D721Med (cell line): ENCODE results near the gene CCDC116.
"Not testable (repeated sequence)": the region's sequence is repeated elsewhere in the genome, so short reads cannot be mapped to it uniquely, and the experiment has no call there.

Experiments used
- DNase-seq: peaks from one replicate; pipeline ENCODE4 v3.0.0; 2011; ENCODE audit warnings: low spot score; ENCODE audit not compliant: insufficient read length
- FAIRE-seq: peaks from 2 replicates; lab custom pipeline; 2011; peaks lifted over from hg19 to GRCh38; lab: Jason Lieb, UNC
- TF ChIP-seq, protein P1 (sequence below): IDR thresholded peaks from 2 replicates; pipeline ENCODE4 v1.5.1; 2012; ENCODE audit warnings: mild to moderate bottlenecking, control low read depth; ENCODE audit not compliant: insufficient read depth; ENCODE audit errors: missing control alignments

Gene CCDC116

DNA sequence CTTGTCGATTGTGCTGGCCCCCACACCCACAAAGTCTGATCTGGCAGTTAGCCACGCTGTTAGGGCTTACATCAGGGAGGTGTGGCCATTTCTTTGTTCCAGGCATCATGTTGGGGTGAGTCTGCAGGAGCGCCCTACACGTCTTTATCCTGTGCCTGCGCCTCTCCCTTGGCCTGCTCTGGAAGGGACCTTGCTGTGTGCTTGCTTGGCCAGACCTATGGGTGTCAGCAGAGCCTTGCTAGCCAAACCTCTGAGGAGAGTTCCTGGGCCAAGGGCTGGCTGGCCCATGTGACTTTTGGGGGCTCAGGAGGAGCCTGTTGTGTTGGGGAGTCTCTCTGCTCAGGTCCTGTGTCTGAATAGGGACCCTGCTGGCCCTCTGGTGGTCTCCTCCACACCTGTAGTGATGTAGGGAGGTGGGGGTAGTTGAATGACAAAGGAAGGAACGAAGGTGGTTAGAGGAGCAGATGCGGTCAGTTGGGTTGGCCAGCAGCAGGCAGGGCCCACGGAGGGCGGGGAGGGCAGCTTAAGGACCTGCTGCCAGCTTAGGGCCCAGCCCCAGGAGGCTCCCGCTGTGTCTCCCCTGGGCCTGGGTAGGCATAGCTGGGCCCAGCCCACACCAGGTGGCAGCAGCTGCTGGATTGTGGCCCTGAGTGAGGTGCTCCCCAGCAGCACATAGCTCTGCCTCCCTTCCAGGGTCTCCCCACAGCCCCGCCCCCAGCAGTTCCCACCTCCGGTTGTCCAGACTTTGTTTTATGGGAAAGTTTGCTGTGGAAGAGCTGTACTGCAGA is 41.2 kb downstream of the CCDC116 start:
- TF ChIP-seq, protein P1, sequence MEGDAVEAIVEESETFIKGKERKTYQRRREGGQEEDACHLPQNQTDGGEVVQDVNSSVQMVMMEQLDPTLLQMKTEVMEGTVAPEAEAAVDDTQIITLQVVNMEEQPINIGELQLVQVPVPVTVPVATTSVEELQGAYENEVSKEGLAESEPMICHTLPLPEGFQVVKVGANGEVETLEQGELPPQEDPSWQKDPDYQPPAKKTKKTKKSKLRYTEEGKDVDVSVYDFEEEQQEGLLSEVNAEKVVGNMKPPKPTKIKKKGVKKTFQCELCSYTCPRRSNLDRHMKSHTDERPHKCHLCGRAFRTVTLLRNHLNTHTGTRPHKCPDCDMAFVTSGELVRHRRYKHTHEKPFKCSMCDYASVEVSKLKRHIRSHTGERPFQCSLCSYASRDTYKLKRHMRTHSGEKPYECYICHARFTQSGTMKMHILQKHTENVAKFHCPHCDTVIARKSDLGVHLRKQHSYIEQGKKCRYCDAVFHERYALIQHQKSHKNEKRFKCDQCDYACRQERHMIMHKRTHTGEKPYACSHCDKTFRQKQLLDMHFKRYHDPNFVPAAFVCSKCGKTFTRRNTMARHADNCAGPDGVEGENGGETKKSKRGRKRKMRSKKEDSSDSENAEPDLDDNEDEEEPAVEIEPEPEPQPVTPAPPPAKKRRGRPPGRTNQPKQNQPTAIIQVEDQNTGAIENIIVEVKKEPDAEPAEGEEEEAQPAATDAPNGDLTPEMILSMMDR: no peak
- DNase-seq (no peak), FAIRE-seq (no peak)

DNA sequence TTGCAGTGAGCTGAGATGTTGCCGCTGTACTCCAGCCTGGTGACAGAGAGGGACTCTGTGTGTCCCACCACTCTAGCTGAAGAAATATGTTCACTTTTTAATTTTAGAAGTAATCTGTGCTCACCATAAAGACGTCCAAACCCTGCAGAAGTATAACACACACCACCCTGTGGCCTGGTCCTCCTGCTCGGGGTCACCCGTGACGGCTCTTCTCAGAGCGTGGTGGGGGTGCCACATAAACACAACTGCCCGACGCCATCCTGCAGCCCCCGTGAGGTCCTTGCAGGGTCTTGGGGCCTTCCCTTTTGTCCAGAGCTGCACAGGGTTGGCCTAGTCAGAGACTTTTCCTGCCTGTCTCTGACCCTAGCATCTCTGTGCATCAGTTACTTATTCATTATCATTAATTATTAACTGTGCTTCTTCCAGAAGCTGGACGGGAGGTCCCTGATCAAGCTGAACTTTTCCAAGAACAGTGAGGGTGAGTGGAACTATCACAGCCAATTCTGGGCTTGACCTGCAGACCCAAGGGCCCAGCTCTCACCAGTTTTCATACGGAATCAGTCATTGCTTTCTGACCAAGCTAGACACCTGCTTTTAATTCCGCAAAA is 42.2 kb downstream of the CCDC116 start:
- DNase-seq: no peak
- no peak for FAIRE-seq
- TF ChIP-seq, protein P1: no peak

DNA sequence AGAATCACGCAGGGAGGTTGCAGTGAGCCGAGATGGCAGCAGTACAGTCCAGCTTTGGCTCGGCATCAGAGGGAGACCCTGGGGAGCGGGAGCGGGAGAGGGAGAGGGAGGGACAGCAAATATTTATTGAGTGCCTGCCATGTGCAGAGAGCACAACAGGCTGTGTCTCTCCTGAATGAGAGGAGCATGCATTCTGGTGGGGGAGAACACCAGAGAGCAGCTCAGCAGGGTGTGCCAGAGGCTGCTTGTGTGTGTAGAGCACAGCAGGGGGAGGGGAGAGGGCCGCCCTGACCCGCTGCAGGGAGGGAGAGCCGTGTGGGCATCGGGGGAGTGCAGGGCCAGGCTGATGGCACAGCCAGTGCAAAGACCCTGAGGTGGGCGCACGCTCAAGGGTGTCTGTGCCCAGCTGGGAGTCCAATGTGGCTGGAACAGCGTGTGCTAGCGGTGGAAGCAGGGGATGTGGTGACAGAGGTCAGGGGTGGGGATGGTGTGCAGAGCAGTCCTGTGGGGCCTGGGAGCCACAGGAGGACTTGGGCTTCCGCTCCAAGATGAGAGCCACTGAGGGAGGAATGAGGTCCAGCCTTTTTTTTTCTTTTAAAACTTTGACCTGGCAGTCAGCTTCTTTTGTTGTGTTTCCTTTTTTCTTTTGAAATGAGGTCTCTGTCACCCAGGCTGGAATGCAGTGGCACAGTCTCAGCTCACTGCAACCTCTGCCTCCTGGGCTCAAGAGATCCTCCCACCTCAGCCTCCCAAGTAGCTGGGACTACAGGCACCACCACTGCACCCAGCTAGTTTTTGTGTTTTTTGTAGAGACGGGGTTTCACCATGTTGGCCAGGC is 45.3 kb downstream of the CCDC116 start:
- TF ChIP-seq, protein P1: no peak
- FAIRE-seq: no peak
- DNase-seq: no peak

DNA sequence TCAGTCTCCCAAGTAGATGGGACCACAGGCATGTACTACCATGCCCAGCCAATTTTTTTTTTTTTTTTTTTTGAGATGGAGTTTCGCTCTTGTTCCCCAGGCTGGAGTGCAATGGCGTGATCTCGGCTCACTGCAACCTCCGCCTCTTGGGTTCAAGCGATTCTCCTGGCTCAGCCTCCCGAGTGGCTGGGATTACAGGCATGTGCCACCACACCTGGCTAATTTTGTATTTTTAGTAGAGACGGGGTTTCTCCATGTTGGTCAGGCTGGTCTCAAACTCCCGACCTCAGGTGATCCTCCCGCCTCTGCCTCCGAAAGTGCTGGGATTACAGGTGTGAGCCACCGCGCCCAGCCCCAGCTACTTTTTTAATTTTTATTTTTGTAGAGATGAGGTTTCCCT is 46.3 kb downstream of the CCDC116 start:
- not testable (repeated sequence) for DNase-seq, FAIRE-seq

DNA sequence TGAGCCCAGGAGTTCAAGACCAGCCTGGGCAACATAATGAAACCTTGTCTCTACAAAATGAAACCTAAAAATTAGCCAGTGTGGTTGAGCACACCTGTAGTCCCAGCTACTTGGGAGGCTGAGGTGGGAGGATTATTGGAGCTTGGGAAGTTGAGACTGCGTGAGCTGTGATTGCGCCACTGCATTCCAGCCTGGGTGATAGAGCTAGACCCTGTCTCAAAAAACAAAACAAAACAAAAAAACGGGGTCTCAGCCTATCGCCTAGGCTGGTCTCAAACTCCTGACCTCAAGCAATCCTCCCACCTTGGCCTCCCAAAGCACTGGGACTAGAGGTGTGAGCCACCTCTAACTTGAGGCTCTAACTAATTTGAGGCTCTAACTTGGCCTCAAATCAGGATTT is 46.8 kb downstream of the CCDC116 start:
- TF ChIP-seq, protein P1: no peak
- FAIRE-seq (no peak), DNase-seq (no peak)

DNA sequence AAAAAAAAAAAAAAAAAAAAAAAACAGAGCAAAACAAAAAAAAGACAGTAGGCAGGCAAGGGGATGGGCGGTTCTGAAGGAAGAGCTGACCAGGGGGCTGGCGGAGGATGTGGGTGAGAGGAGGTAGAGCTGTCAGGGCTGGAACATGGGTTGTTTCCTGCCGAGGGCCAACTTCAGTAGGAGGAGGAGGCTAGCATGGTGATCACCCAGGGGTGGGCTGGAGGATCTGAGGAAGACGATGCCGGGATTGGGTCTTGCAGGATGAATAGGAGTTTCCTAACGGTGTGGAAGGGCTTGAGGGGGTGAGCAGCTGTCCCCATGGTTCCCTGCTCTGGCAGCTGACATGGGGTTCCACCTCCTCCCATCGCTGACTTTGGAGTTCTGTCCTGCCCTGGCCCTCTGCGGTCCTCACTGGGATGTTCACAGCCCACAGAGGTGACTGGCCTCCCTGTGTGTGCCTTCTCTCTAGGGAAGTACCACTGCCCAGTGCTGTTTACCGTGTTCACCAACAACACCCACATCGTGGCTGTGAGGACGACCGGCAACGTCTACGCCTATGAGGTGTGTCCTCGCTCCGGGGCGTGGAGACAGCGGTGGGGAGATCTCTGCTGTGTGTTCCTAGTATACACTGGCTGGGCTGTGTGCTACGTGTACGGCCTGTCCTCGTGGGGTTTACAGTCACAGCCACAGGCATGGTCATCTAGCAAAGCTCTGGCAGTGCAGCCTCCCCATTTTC is 48.4 kb downstream of the CCDC116 start:
- no peak for FAIRE-seq
- DNase-seq: no peak
- TF ChIP-seq, protein P1: no peak
